ENCODE results near the gene FILIP1.

The FILIP1 gene

DNA sequence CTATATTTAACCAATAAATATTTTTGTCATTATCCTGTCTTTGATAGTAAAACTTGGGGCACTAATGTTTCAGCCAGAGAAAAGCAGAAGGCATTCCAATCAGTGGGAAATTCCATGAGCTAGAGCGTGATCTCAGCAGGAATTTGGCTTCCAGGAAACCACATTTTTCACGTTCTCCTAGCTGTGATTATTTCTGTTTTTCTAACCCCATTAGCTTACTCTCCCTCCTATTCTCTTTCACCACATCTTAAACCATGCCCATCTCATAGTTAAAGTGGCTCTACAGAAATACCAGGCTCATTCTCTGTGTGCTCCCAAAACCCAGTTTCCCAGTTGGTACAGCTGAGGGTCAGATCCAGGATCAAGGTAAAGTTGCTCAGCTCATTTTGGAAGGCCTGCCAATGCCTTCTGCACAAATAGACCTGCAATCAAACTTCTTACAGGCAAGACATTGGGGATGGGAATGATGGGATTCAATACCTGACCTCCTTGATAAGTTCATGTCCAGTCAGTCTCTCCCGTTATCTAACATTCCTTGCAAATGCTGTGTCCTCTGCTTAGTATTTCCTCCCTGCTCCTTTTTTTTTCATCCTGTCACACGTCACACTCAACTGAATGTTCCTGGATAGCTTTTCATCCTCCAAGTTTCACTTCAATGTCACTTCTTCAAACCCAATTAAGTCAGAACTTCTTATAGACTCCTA, 175.9 kb downstream of the FILIP1 start:
- peak; percentile 49 for DNase-seq (ENCODE audit: low read depth)
- TF ChIP-seq, protein P1, sequence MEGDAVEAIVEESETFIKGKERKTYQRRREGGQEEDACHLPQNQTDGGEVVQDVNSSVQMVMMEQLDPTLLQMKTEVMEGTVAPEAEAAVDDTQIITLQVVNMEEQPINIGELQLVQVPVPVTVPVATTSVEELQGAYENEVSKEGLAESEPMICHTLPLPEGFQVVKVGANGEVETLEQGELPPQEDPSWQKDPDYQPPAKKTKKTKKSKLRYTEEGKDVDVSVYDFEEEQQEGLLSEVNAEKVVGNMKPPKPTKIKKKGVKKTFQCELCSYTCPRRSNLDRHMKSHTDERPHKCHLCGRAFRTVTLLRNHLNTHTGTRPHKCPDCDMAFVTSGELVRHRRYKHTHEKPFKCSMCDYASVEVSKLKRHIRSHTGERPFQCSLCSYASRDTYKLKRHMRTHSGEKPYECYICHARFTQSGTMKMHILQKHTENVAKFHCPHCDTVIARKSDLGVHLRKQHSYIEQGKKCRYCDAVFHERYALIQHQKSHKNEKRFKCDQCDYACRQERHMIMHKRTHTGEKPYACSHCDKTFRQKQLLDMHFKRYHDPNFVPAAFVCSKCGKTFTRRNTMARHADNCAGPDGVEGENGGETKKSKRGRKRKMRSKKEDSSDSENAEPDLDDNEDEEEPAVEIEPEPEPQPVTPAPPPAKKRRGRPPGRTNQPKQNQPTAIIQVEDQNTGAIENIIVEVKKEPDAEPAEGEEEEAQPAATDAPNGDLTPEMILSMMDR (conservative IDR thresholded peaks at IDR 0.05; ENCODE audit: control insufficient read depth, insufficient read depth, low read depth, low read length) = no peak
- H3K4me3 ChIP-seq (ENCODE audit: control insufficient read depth, low read depth, low read length) = no peak overlapping the region

GRCh38 chr6:75315978-75316377, 177.6 kb downstream of the FILIP1 start:
- TF ChIP-seq, protein P1 (conservative IDR thresholded peaks at IDR 0.05; ENCODE audit: control insufficient read depth, insufficient read depth, low read depth, low read length) = no peak

DNA sequence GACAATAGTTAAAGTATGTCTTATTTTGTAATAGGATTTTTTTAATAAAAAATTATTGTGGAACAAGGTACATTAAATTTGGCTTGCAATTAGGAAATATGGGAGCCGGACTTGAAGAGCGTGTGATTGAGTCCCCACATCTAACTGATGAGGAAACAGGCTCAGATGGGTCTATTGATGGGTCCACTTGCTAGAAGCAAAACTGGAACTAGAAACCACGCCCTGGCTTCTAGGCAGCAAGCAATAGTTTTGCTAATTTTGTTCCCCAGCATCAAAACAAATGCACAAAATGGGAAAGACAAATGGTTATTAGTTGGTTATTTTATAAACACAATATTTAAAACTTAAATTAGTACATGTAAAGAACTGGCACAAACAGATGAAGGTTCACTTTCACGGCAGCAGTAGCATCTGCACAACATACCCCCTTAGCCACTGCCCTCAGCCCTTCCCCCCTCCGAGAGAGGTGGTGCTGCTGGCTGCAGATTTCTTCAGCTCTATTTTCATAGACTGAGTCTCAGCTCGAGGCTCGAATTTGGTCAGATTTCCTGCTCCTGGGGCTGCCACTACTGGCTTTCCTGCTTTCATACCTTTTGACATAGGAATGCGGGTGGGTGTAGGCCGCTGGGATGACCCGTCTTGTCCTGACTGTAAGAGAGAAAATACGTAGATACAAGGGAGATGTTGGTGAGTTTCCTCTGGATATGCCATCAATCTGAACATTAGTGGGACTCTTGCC, 185.2 kb downstream of the FILIP1 start:
- H3K4me3 ChIP-seq (ENCODE audit: control insufficient read depth, low read depth, low read length) = no peak overlapping the region
- DNase-seq (ENCODE audit: low read depth) = no peak
- TF ChIP-seq, protein P1 (conservative IDR thresholded peaks at IDR 0.05; ENCODE audit: control insufficient read depth, insufficient read depth, low read depth, low read length) = no peak

More at GRCh38 chr6:75315978-75316377, 177.6 kb downstream of the FILIP1 start:
- no peak for DNase-seq (ENCODE audit: low read depth)
- H3K4me3 ChIP-seq (ENCODE audit: control insufficient read depth, low read depth, low read length) = no peak overlapping the region

- TF ChIP-seq, protein P1 (conservative IDR thresholded peaks at IDR 0.05; ENCODE audit: control insufficient read depth, insufficient read depth, low read depth, low read length) = no peak
- DNase-seq (ENCODE audit: low read depth) = no peak
- no peak overlapping the region for H3K4me3 ChIP-seq (ENCODE audit: control insufficient read depth, low read depth, low read length)
These were observed 186.1 kb downstream of the FILIP1 start for GRCh38 chr6:75307364-75308004.

DNA sequence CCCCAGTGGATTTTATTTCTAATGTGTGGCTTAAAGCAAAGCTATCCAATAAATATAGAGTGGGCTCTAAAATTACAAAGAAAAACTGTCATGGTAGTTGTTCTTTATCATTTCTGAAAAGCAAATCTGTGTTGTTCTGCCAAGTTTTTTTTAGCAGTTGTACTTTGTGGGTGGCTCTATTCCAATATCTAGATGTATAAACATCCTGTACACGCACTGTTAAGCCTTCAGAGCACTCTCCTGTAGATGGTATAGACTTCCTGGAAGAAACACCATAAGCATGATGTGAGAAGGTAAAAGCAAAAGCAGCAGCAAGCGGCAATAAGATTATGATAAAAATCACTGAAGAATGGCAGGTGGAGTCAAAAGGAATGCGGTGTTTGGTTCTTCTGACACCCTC, 187.5 kb downstream of the FILIP1 start:
- no peak overlapping the region for H3K4me3 ChIP-seq (ENCODE audit: control insufficient read depth, low read depth, low read length)
- TF ChIP-seq, protein P1 (conservative IDR thresholded peaks at IDR 0.05; ENCODE audit: control insufficient read depth, insufficient read depth, low read depth, low read length) = no peak
- no peak for DNase-seq (ENCODE audit: low read depth)

DNA sequence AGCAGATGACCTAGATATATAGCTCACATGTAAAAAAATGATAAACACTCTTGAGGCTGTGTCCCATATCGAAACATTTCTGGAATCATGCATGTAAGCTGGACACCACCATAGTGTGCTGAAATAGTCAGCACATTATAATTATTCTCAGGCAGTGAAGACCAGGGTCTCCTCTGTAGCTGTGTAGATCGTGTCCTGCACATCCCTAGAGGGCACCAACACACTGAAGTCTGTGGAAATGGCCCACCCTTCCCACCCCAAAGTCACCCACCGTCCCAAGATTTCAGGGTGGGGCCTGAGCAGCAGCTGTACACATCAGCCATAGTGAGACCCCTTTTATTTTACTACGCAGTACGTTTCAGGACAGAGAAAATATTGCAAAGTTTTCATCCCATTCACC, 188.0 kb downstream of the FILIP1 start:
- DNase-seq (ENCODE audit: low read depth) = no peak
- TF ChIP-seq, protein P1 (conservative IDR thresholded peaks at IDR 0.05; ENCODE audit: control insufficient read depth, insufficient read depth, low read depth, low read length) = no peak
- no peak overlapping the region for H3K4me3 ChIP-seq (ENCODE audit: control insufficient read depth, low read depth, low read length)
